Tibial artery (tissue), 4 donors: ENCODE measurements around the gene BNC1.

Experiments
- DNase-seq, 2 donors: peaks; one replicate each; pipeline ENCODE4 v3.0.0-alpha.2; 2019
- H3K27ac ChIP-seq, 2 donors: fragments of 200-600 bp; sonication (generic) in 1 of 2; 1 replicate in 1 of 2; 2 replicates in 1 of 2; pipeline ENCODE4 v1.5.1; 2018 to 2019; ENCODE audit warnings: mild to moderate bottlenecking in 1 of 2
- H3K27me3 ChIP-seq, 2 donors: fragments of 200-600 bp; sonication (generic) in 1 of 2; one replicate each; pipeline versions ENCODE4 v1.5.1 to v1.6.0; 2016 to 2019
- H3K36me3 ChIP-seq, 3 donors: fragments of 200-600 bp; sonication (generic) in 2 of 3; one replicate each; pipeline ENCODE4 v1.5.1; 2016 to 2019; ENCODE audit warnings: mild to moderate bottlenecking in 2 of 3
- H3K4me1 ChIP-seq, 4 donors: fragments of 200-600 bp; sonication (generic) in 2 of 4; 1 replicate in 3 of 4; 2 replicates in 1 of 4; pipeline ENCODE4 v1.5.1; 2016 to 2019
- H3K4me3 ChIP-seq, 2 donors: fragments of 200-600 bp; sonication (generic) in 1 of 2; 1 replicate in 1 of 2; 2 replicates in 1 of 2; pipeline ENCODE4 v1.5.1; 2018 to 2019; ENCODE audit warnings: mild to moderate bottlenecking in 2 of 2
- H3K9me3 ChIP-seq, 3 donors: fragments of 200-600 bp; sonication (generic) in 1 of 3; one replicate each; pipeline ENCODE4 v1.5.1; 2016 to 2019
- intact Hi-C: fragments of 100-400 bp; cut with DNase I; formaldehyde crosslinking; loops from one replicate; pipeline ENCODE4 v1.15.0; 2023; ENCODE audit warnings: low total_unique reads
- TF ChIP-seq, protein P1 (sequence below), 2 experiments: fragments of 200-600 bp in 1 of 2; fragments of 450-650 bp in 1 of 2; IDR thresholded peaks; one replicate each; pipeline ENCODE4 v1.5.1; 2017 to 2019; ENCODE audit warnings: antibody characterized with exemption in 2 of 2, mild to moderate bottlenecking in 1 of 2, moderate library complexity in 1 of 2

Gene BNC1

DNA sequence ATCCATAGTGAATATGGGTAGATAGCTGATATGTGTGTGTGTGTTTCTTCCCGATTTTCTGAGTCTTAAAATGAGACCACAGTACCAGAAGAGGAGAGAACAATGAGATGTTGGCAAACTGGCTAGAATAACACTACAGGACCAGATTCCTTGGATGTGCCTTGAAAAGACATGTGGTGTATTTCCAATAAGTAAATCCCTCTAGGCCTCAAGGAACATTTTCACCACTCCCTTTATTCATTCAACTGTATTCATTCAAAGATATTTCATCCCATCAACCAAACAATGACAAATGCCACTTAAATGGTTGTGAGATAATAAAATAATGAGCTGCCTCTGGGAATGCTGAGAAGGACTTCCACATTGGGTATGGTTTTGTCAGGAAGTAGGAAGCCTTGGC is 8.7 kb upstream of the BNC1 start:
- no peak for DNase-seq
- intact Hi-C loops, result no loop called here
- H3K9me3 ChIP-seq, result no peaks in the 10 kb centered on the region
- H3K27ac ChIP-seq, result no peak overlapping the region
- H3K4me1 ChIP-seq, result no peaks in the 10 kb centered on the region
- TF ChIP-seq, protein P1, sequence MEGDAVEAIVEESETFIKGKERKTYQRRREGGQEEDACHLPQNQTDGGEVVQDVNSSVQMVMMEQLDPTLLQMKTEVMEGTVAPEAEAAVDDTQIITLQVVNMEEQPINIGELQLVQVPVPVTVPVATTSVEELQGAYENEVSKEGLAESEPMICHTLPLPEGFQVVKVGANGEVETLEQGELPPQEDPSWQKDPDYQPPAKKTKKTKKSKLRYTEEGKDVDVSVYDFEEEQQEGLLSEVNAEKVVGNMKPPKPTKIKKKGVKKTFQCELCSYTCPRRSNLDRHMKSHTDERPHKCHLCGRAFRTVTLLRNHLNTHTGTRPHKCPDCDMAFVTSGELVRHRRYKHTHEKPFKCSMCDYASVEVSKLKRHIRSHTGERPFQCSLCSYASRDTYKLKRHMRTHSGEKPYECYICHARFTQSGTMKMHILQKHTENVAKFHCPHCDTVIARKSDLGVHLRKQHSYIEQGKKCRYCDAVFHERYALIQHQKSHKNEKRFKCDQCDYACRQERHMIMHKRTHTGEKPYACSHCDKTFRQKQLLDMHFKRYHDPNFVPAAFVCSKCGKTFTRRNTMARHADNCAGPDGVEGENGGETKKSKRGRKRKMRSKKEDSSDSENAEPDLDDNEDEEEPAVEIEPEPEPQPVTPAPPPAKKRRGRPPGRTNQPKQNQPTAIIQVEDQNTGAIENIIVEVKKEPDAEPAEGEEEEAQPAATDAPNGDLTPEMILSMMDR (IDR thresholded peaks at IDR 0.05), result no peak
- no peaks in the 10 kb centered on the region for H3K36me3 ChIP-seq
- peaks cover 0 to 45% of the 10 kb centered on the region in 2 donors for H3K27me3 ChIP-seq
- no peak overlapping the region for H3K4me3 ChIP-seq

- TF ChIP-seq, protein P1 (IDR thresholded peaks at IDR 0.05), result no peak
- H3K9me3 ChIP-seq, result no peaks in the 10 kb centered on the region
- H3K36me3 ChIP-seq, result no peaks in the 10 kb centered on the region
- intact Hi-C loops, result no loop called here
- H3K4me3 ChIP-seq, result no peak overlapping the region
- DNase-seq, result no peak
- H3K27me3 ChIP-seq, result peaks cover 0 to 41% of the 10 kb centered on the region in 2 donors
- no peak overlapping the region for H3K27ac ChIP-seq
- H3K4me1 ChIP-seq, result no peaks in the 10 kb centered on the region
Observed at GRCh38 chr15:83292317-83292716, 7.9 kb upstream of the BNC1 start.

- no peaks in the 10 kb centered on the region for H3K9me3 ChIP-seq
- H3K27me3 ChIP-seq, result peaks cover 0 to 32% of the 10 kb centered on the region in 2 donors
- no peak for DNase-seq
- no peaks in the 10 kb centered on the region for H3K36me3 ChIP-seq
- H3K4me1 ChIP-seq, result no peaks in the 10 kb centered on the region
- intact Hi-C loops, result no loop called here
- TF ChIP-seq, protein P1 (IDR thresholded peaks at IDR 0.05), result no peak
- H3K27ac ChIP-seq, result no peak overlapping the region
- H3K4me3 ChIP-seq, result no peak overlapping the region
Observed at GRCh38 chr15:83290236-83290635, 5.8 kb upstream of the BNC1 start.

- TF ChIP-seq, protein P1 (IDR thresholded peaks at IDR 0.05), result no peak
- Histone ChIP-seq H3K9me3 (no peaks in the 10 kb centered on the region), H3K27ac (no peak overlapping the region), H3K27me3 (peaks cover 0 to 32% of the 10 kb centered on the region in 2 donors), H3K4me1 (peaks cover 0 to 6% (median 5%) of the 10 kb centered on the region in 4 donors), H3K36me3 (no peaks in the 10 kb centered on the region), H3K4me3 (no peak overlapping the region)
- intact Hi-C loops, result no loop called here
- DNase-seq, result no peak
Observed at GRCh38 chr15:83289160-83289559, 4.7 kb upstream of the BNC1 start.

- peaks cover 0 to 36% of the 10 kb centered on the region in 2 donors for H3K27me3 ChIP-seq
- no peak overlapping the region for H3K4me3 ChIP-seq
- peaks cover 0 to 14% (median 13%) of the 10 kb centered on the region in 4 donors for H3K4me1 ChIP-seq
- H3K36me3 ChIP-seq, result no peaks in the 10 kb centered on the region
- no peak for DNase-seq
- intact Hi-C loops, result no loop called here
- TF ChIP-seq, protein P1 (IDR thresholded peaks at IDR 0.05), result no peak
- H3K9me3 ChIP-seq, result no peaks in the 10 kb centered on the region
- H3K27ac ChIP-seq, result no peak overlapping the region
Observed at GRCh38 chr15:83288381-83288801, 3.9 kb upstream of the BNC1 start.

DNA sequence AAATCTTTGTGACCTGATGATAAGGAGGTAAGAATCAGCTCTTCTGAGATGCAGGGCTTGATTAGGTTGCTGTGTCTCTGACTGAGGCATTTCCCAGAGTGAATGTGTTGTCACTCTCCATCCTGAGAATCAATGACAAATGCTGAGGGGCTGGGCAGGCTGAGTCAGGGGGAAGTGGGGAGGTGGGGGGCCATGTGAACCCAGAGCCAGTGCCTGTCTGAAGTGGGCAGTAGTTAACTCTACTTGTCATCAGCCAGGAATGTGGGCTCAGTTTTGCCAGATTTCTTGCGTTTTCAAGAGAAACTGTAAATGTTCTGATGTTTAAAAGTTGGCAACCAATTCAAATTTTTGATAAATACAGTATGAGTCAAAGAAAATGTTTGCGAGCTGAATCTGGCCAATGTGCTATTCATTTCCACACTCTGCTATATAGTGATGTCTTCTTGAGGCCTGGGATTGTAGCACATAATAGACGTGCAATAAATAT is 3.1 kb upstream of the BNC1 start:
- Histone ChIP-seq H3K4me3 (no peak overlapping the region), H3K27ac (no peak overlapping the region), H3K9me3 (no peaks in the 10 kb centered on the region), H3K27me3 (peaks cover 0 to 44% of the 10 kb centered on the region in 2 donors), H3K36me3 (no peaks in the 10 kb centered on the region), H3K4me1 (peaks cover 0 to 21% (median 17%) of the 10 kb centered on the region in 4 donors)
- TF ChIP-seq, protein P1 (IDR thresholded peaks at IDR 0.05), result no peak
- DNase-seq, result no peak
- intact Hi-C loops, result no loop called here
